ENCODE data around the gene DUSP7. TPM values are rescaled to one million over a fixed set of nuclear protein-coding genes. Genes with fewer than 3 reads are reported as not detected.
A peak's percentile ranks its signal among the peaks of the same experiment; 100 is the strongest.

DUSP7 gene
- polyA plus RNA-seq, 1 of the 3 experiments (the other 2 are of a cell fraction) = 25.8 TPM

- Histone ChIP-seq H2AFZ (ENCODE audit: low read depth) (no peak overlapping the region), H3K9me3 (no peaks in the 10 kb centered on the region), H3K9ac (no peak overlapping the region), H3K4me3 (ENCODE audit: low read depth in 2 of 2, low read length in 1 of 2) (no peak overlapping the region; a peak in 1 of 4 replicates), H3K4me2 (no peak overlapping the region), H3K27ac (ENCODE audit: low read depth in 2 of 2, low read length in 1 of 2) (peak overlapping the region in 1 of 2 experiments; percentile 93; a peak in 2 of 4 replicates), H3K36me3 (replicated peaks in 1 of 2; ENCODE audit: control insufficient read depth in 1 of 2, insufficient read depth in 2 of 2, low read length in 1 of 2) (peaks cover 26 to 52% of the 10 kb centered on the region in 2 experiments), H3K4me1 (ENCODE audit: control insufficient read depth in 1 of 2, insufficient read depth in 2 of 2, low read depth in 1 of 2, low read length in 1 of 2) (peaks cover 43 to 88% of the 10 kb centered on the region in 2 experiments), H3F3A (replicated peaks; ENCODE audit: insufficient read depth) (peaks cover 46% of the 10 kb centered on the region), H4K20me1 (ENCODE audit: insufficient read depth) (no peaks in the 10 kb centered on the region), H3K27me3 (ENCODE audit: insufficient read depth) (no peaks in the 10 kb centered on the region), H3K79me2 (ENCODE audit: insufficient read depth) (peaks cover 77% of the 10 kb centered on the region), H3K9me2 (no peaks in the 10 kb centered on the region)
- CTCF ChIA-PET = interaction anchor here (9.1 to 29.9 kb wide), 3 partner anchors 8 to 72 kb away, joined by 163 to 983 read pairs (median 189); no protein-coding TSS in a partner anchor
- DNase-seq = no peak
- 97% methylated on average over 13 of the region's 21 CpGs for WGBS (ENCODE audit: low lambda C conversion rate)
- TF ChIP-seq FOXJ3 (CRISPR knock-in tag; IDR thresholded peaks at IDR 0.05) (no peak), FOXM1 (IDR thresholded peaks at IDR 0.05; ENCODE audit: low read depth) (no peak), NRF1 (IDR thresholded peaks at IDR 0.05; ENCODE audit: low read depth, low read length) (no peak), RXRA (IDR thresholded peaks at IDR 0.05; ENCODE audit: borderline replicate concordance, low read depth) (no peak), ELF1 (IDR thresholded peaks at IDR 0.05) (no peak)
- POLR2A ChIA-PET = interaction anchor here (1.1 to 5.0 kb wide), 2 partner anchors 22 to 70 kb away, joined by 3 to 35 read pairs; no protein-coding TSS in a partner anchor
Observed at GRCh38 chr3:52050571-52050970, 5.8 kb downstream of the DUSP7 start.

- CTCF ChIA-PET = interaction anchor here (9.1 to 29.9 kb wide), 3 partner anchors 7 to 73 kb away, joined by 163 to 983 read pairs (median 189); no protein-coding TSS in a partner anchor
- Histone ChIP-seq H3K4me3 (ENCODE audit: low read depth in 2 of 2, low read length in 1 of 2) (peak overlapping the region in 1 of 2 experiments; percentile 7; a peak in 1 of 4 replicates), H3K27ac (ENCODE audit: low read depth in 2 of 2, low read length in 1 of 2) (peak overlapping the region; percentile 93 to 100), H3K79me2 (ENCODE audit: insufficient read depth) (peaks cover 66% of the 10 kb centered on the region), H3K4me2 (no peak overlapping the region), H3K9ac (no peak overlapping the region; the same call in 1 of the 2 replicates), H3F3A (replicated peaks; ENCODE audit: insufficient read depth) (peaks cover 43% of the 10 kb centered on the region), H3K9me2 (no peaks in the 10 kb centered on the region), H3K27me3 (ENCODE audit: insufficient read depth) (no peaks in the 10 kb centered on the region), H3K4me1 (ENCODE audit: control insufficient read depth in 1 of 2, insufficient read depth in 2 of 2, low read depth in 1 of 2, low read length in 1 of 2) (peaks cover 47 to 97% of the 10 kb centered on the region in 2 experiments), H4K20me1 (ENCODE audit: insufficient read depth) (no peaks in the 10 kb centered on the region), H2AFZ (ENCODE audit: low read depth) (no peak overlapping the region), H3K9me3 (no peaks in the 10 kb centered on the region), H3K36me3 (replicated peaks in 1 of 2; ENCODE audit: control insufficient read depth in 1 of 2, insufficient read depth in 2 of 2, low read length in 1 of 2) (peaks cover 26 to 52% of the 10 kb centered on the region in 2 experiments)
- POLR2A ChIA-PET = interaction anchor here (1.1 to 7.2 kb wide), 4 partner anchors 19 to 71 kb away, joined by 3 to 74 read pairs (median 30); partner anchors contain the start of gene RPL29
- 100% methylated on average over 2 of the region's 2 CpGs for WGBS (ENCODE audit: low lambda C conversion rate)
- no peak for TF ChIP-seq ZBTB33 (IDR thresholded peaks at IDR 0.05; ENCODE audit: borderline replicate concordance, low read depth)
- no peak for TF ChIP-seq PBX3 (IDR thresholded peaks at IDR 0.05)
- no peak for TF ChIP-seq RXRA (IDR thresholded peaks at IDR 0.05; ENCODE audit: borderline replicate concordance, low read depth)
- no peak for TF ChIP-seq MXI1 (IDR thresholded peaks at IDR 0.05; ENCODE audit: low read depth, low read length)
- TF ChIP-seq SMC3 (IDR thresholded peaks at IDR 0.05; ENCODE audit: low read depth, low read length) = no peak
- TF ChIP-seq RFX5 (IDR thresholded peaks at IDR 0.05; ENCODE audit: low read length) = no peak
- no peak for DNase-seq
Observed at GRCh38 chr3:52049503-52049902, 6.9 kb downstream of the DUSP7 start.
